HepG2 (cell line): ENCODE results near the gene PNPLA2. TPM values are rescaled to one million over a fixed set of nuclear protein-coding genes. Genes with fewer than 3 reads are reported as not detected.

Source experiments
- ARNT ChIP-seq: fragments of 450-650 bp; IDR thresholded peaks from 2 replicates; pipeline ENCODE4 v1.6.1; 2017
- ELF1 ChIP-seq: sonication (generic); formaldehyde crosslinking; IDR thresholded peaks from 2 replicates; pipeline ENCODE4 v1.4.0; 2020; ENCODE audit warnings: missing genetic modification reagents
- ERF ChIP-seq: IDR thresholded peaks from 2 replicates; pipeline ENCODE4 v1.6.1; 2018; ENCODE audit warnings: missing biosample characterization, missing genetic modification reagents
- FOSL2 ChIP-seq: sonication (generic); formaldehyde crosslinking; IDR thresholded peaks from 2 replicates; pipeline ENCODE4 v1.4.0; 2020; ENCODE audit warnings: missing genetic modification reagents
- FOXM1 ChIP-seq: sonication (generic); formaldehyde crosslinking; IDR thresholded peaks from 2 replicates; pipeline ENCODE4 v1.5.0; 2020; ENCODE audit warnings: missing genetic modification reagents
- HOXA3 ChIP-seq: sonication (generic); formaldehyde crosslinking; IDR thresholded peaks from 2 replicates; pipeline ENCODE4 v1.5.0; 2020; ENCODE audit warnings: missing genetic modification reagents
- JUNB ChIP-seq: sonication (generic); formaldehyde crosslinking; IDR thresholded peaks from 2 replicates; pipeline ENCODE4 v1.8.0; 2022; ENCODE audit warnings: missing genetic modification reagents, mild to moderate bottlenecking, borderline replicate concordance
- KLF15 ChIP-seq: sonication (generic); formaldehyde crosslinking; IDR thresholded peaks from 2 replicates; pipeline ENCODE4 v1.8.1; 2023; ENCODE audit warnings: borderline replicate concordance, mild to moderate bottlenecking, inconsistent platforms, missing genetic modification reagents, mixed read lengths
- SAP130 ChIP-seq: IDR thresholded peaks from 2 replicates; pipeline ENCODE4 v1.6.1; 2016; ENCODE audit warnings: low read depth
- ZFP37 ChIP-seq: sonication (generic); formaldehyde crosslinking; IDR thresholded peaks from 2 replicates; pipeline ENCODE4 v1.4.0; 2020; ENCODE audit warnings: missing genetic modification reagents, borderline replicate concordance
- ZFP62 ChIP-seq: sonication (generic); formaldehyde crosslinking; IDR thresholded peaks from 2 replicates; pipeline ENCODE4 v1.4.0; 2020; ENCODE audit warnings: missing genetic modification reagents
- ZFP82 ChIP-seq: sonication (generic); formaldehyde crosslinking; IDR thresholded peaks from 2 replicates; pipeline ENCODE4 v1.5.1; 2020; ENCODE audit warnings: mild to moderate bottlenecking, missing genetic modification reagents, borderline replicate concordance
- ZMAT3 ChIP-seq: sonication (generic); formaldehyde crosslinking; conservative IDR thresholded peaks from 2 replicates; pipeline ENCODE4 v1.7.0; 2021; ENCODE audit warnings: missing genetic modification reagents
- ZNF20 ChIP-seq: sonication (generic); formaldehyde crosslinking; IDR thresholded peaks from 2 replicates; pipeline ENCODE4 v1.4.0; 2020; ENCODE audit warnings: mild to moderate bottlenecking, moderate library complexity, missing genetic modification reagents
- ZNF431 ChIP-seq: sonication (generic); formaldehyde crosslinking; IDR thresholded peaks from 2 replicates; pipeline ENCODE4 v1.9.0; 2022; ENCODE audit warnings: missing genetic modification reagents, low read depth, mild to moderate bottlenecking, borderline replicate concordance
- ZNF441 ChIP-seq: sonication (generic); formaldehyde crosslinking; IDR thresholded peaks from 2 replicates; pipeline ENCODE4 v1.7.0; 2021; ENCODE audit warnings: missing genetic modification reagents, borderline replicate concordance
- polyA plus RNA-seq, 8 experiments: library from polyadenylated mRNA; depleted of rRNA in 3 of 8; stranded (reverse) in 7 of 8; unstranded in 1 of 8; fragments of >200 nt; fragmentation: Illumina TruSeq in 4 of 8; extraction: Trizol in 4 of 8; gene quantifications; 2 replicates each; pipeline versions ENCODE4 v1.2.1 to v1.2.3, GENCODE V29; 2011 to 2016; ENCODE audit warnings: low read depth in 4 of 8, missing spikeins in 1 of 8, mixed read lengths in 1 of 8; ENCODE audit not compliant: insufficient read depth in 1 of 8
- total RNA-seq, 5 experiments: library from RNA; depleted of rRNA; stranded (reverse); fragments of >200 nt; fragmentation: Illumina TruSeq; extraction: Trizol; gene quantifications; 2 replicates each; pipeline ENCODE4 v1.2.3, GENCODE V29; 2016; ENCODE audit warnings: low read depth in 1 of 5
- TF ChIP-seq, protein P1 (sequence below): sonication (generic); formaldehyde crosslinking; conservative IDR thresholded peaks from 2 replicates; pipeline ENCODE4 v1.8.0; 2022; ENCODE audit warnings: low read depth, missing genetic modification reagents
- TF ChIP-seq, protein P2 (sequence below): IDR thresholded peaks from 2 replicates; pipeline ENCODE4 v1.6.1; 2016; ENCODE audit warnings: missing compliant biosample characterization, missing genetic modification reagents, borderline replicate concordance

PNPLA2 gene
- total and polyA plus RNA-seq, 2 of the 13 experiments (the other 11 are each of a cell fraction or from before 2014, with no cell fraction given), result 10.5 to 43.2 TPM

DNA sequence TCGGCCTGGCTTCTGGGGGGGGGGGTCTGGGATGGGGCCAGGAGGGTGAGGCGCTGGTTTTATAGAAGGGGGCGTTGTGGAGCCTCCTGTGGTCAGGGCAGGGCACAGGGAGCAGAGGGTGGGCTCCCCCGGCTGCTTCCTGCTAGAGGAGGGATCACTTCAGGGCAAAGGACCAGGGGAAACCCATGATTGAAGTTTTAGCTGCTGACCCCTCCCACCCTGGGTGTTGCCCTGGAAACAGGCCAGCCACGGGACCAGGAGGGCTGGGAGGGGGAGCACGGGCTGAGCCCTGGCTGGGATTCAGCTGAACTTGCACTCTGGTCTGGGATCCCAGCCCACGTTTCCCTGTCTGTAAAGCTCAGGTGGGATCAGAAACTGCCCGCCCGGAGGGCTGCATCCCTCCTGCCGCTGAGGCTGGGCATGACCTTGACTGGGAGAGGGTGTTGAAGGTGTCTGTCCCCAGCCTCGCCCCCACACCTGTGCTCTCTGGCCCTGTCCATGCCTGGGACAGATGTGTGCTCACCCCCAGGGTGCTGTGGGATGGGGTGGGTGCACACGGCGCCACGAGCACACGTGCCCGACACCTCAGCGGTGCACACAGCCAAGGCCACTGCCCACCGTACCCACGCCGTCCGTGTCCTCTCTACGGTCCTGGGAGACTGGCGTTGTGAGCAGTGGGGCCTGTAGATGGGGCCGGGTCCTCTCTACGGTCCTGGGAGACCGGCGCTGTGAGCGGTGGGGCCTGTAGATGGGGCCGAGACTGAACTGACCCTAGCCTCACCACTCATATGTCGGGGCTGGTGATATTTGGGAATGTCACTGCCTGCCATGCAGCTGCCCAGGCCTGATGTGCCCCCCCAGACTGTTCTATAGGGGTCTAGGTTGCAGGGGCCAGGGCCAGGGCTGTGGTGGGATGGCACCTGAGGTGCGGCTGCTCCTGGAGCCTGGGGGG lies 26.3 kb downstream of the PNPLA2 start (continued):
- TF ChIP-seq ZMAT3 (CRISPR knock-in tag), result no peak
- TF ChIP-seq, protein P1, sequence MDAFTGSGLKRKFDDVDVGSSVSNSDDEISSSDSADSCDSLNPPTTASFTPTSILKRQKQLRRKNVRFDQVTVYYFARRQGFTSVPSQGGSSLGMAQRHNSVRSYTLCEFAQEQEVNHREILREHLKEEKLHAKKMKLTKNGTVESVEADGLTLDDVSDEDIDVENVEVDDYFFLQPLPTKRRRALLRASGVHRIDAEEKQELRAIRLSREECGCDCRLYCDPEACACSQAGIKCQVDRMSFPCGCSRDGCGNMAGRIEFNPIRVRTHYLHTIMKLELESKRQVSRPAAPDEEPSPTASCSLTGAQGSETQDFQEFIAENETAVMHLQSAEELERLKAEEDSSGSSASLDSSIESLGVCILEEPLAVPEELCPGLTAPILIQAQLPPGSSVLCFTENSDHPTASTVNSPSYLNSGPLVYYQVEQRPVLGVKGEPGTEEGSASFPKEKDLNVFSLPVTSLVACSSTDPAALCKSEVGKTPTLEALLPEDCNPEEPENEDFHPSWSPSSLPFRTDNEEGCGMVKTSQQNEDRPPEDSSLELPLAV, result no peak
- TF ChIP-seq ZFP82 (CRISPR knock-in tag), result no peak
- TF ChIP-seq ZFP37 (CRISPR knock-in tag), result no peak
- TF ChIP-seq ZNF20, result no peak
- TF ChIP-seq FOSL2 (CRISPR knock-in tag), result no peak
- TF ChIP-seq ZNF441 (CRISPR knock-in tag), result no peak
- no peak for TF ChIP-seq ARNT
- TF ChIP-seq, protein P2, sequence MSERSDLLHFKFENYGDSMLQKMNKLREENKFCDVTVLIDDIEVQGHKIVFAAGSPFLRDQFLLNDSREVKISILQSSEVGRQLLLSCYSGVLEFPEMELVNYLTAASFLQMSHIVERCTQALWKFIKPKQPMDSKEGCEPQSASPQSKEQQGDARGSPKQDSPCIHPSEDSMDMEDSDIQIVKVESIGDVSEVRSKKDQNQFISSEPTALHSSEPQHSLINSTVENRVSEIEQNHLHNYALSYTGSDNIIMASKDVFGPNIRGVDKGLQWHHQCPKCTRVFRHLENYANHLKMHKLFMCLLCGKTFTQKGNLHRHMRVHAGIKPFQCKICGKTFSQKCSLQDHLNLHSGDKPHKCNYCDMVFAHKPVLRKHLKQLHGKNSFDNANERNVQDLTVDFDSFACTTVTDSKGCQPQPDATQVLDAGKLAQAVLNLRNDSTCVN (CRISPR knock-in tag), result no peak
- TF ChIP-seq ZFP62, result no peak
- no peak for TF ChIP-seq FOXM1 (CRISPR knock-in tag)
- peak; percentile 64 for TF ChIP-seq SAP130 (CRISPR knock-in tag)
- no peak for TF ChIP-seq ELF1 (CRISPR knock-in tag)
- 0 out of 2 replicates have a peak, but pooled peaks have one; percentile 35 for TF ChIP-seq ERF (CRISPR knock-in tag)
- no peak for TF ChIP-seq ZNF431
- no peak for TF ChIP-seq KLF15
- TF ChIP-seq JUNB (CRISPR knock-in tag), result no peak
- TF ChIP-seq HOXA3 (CRISPR knock-in tag), result peak; percentile 13; the same call in 1 of the 2 replicates
